K562 (cell line): ENCODE data around the gene HBEGF. TPM values are rescaled to one million over a fixed set of nuclear protein-coding genes. Genes with fewer than 3 reads are reported as not detected.

Source experiments
- CSDE1 ChIP-seq, 2 experiments: fragments of 450-650 bp; IDR thresholded peaks; 2 replicates each; pipeline ENCODE4 v1.6.1; 2016; ENCODE audit warnings: mild to moderate bottlenecking in 1 of 2
- FOXJ3 ChIP-seq: sonication (generic); formaldehyde crosslinking; IDR thresholded peaks from 2 replicates; pipeline ENCODE4 v1.4.0; 2020; ENCODE audit warnings: mild to moderate bottlenecking, missing genetic modification reagents
- HES1 ChIP-seq: fragments of 450-650 bp; IDR thresholded peaks from 2 replicates; pipeline ENCODE4 v1.6.1; 2016; ENCODE audit warnings: low read depth, mild to moderate bottlenecking, moderate library complexity
- HMBOX1 ChIP-seq: sonication (generic); IDR thresholded peaks from 2 replicates; pipeline ENCODE4 v1.6.1; 2016
- PBX2 ChIP-seq, 2 experiments: IDR thresholded peaks in 1 of 2; conservative IDR thresholded peaks in 1 of 2; 2 replicates each; pipeline ENCODE4 v1.6.1; 2016; ENCODE audit warnings: low read depth in 2 of 2, mild to moderate bottlenecking in 1 of 2, missing compliant biosample characterization in 1 of 2, missing genetic modification characterization in 1 of 2, moderate library complexity in 1 of 2
- PHF21A ChIP-seq: fragments of 450-650 bp; IDR thresholded peaks from 2 replicates; pipeline ENCODE4 v1.6.1; 2017; ENCODE audit warnings: low read depth, borderline replicate concordance
- POLR2AphosphoS5 ChIP-seq: IDR thresholded peaks from 2 replicates; pipeline ENCODE4 v1.6.1; 2011; ENCODE audit warnings: mild to moderate bottlenecking, low read depth, low read length, moderate library complexity; ENCODE audit not compliant: control insufficient read depth, insufficient read depth
- PTRF ChIP-seq: fragments of 450-650 bp; IDR thresholded peaks from 2 replicates; pipeline ENCODE4 v1.6.1; 2016; ENCODE audit warnings: mild to moderate bottlenecking, missing genetic modification characterization, missing compliant biosample characterization
- SMARCE1 ChIP-seq: fragments of 450-650 bp; IDR thresholded peaks from 2 replicates; pipeline ENCODE4 v1.7.1; 2016; ENCODE audit warnings: mild to moderate bottlenecking
- ZBTB26 ChIP-seq: fragments of 450-650 bp; formaldehyde crosslinking; IDR thresholded peaks from 2 replicates; pipeline ENCODE4 v1.4.0; 2022; ENCODE audit warnings: missing genetic modification characterization
- ZNF407 ChIP-seq: fragments of 450-650 bp; IDR thresholded peaks from 2 replicates; pipeline ENCODE4 v1.6.1; 2016; ENCODE audit warnings: low read depth
- ZNF830 ChIP-seq: fragments of 250-450 bp; sonication (Bioruptor Pico); IDR thresholded peaks from 2 replicates; pipeline ENCODE4 v1.5.0; 2021; ENCODE audit warnings: mild to moderate bottlenecking
- polyA plus RNA-seq, 8 experiments: library from polyadenylated mRNA; depleted of rRNA in 4 of 8; stranded (reverse) in 5 of 8; unstranded in 3 of 8; fragments of >200 nt; fragmentation: Nextera tagmentation in 2 of 8; fragmentation: Illumina TruSeq in 1 of 8; extraction: Ambion mirVana in 2 of 8; extraction: Trizol in 1 of 8; gene quantifications; 2 replicates each; pipeline versions ENCODE4 v1.2.1 to v1.2.3, GENCODE V29; 2011 to 2014; ENCODE audit warnings: inconsistent platforms in 1 of 8, missing spikeins in 1 of 8
- total RNA-seq, 7 experiments: library from RNA; depleted of rRNA in 6 of 7; stranded (reverse); fragments of >200 nt in 6 of 7; fragmentation: Illumina TruSeq in 2 of 7; extraction: Trizol in 2 of 7; gene quantifications; 2 replicates each; pipeline versions ENCODE4 v1.2.1 to v1.2.3, GENCODE V29; 2011 to 2021; ENCODE audit warnings: low replicate concordance in 1 of 7

Gene HBEGF
- total and polyA plus RNA-seq, 9 of the 15 experiments (the other 6 are each of a cell fraction or from before 2014, with no cell fraction given), result 0.11 to 1.1 (median 0.60) TPM

DNA sequence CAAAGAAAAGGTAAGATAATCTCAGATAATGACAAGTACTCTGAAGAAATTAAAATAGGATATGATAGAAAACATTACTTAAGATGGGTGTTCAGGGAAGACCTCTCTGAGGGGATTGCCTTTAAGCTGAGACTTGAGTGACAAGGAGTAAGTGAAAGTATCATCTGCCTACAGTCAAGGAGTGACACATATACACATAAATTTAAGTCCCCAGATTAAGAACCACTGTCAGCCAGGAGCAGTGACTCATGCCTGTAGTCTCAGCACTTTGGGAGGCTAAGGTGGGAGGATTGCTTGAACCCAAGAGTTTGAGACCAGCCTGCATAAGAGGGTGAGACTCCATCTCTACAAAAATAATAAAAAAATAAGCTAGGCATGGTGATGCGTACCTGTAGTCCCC, 35.6 kb upstream of the HBEGF start (continued):
- TF ChIP-seq HMBOX1 (no peak), ZNF407 (no peak), PBX2 (CRISPR knock-in tag; IDR thresholded peaks at IDR 0.05; ENCODE audit: low read depth) (no peak), PBX2 (tag; conservative IDR thresholded peaks at IDR 0.05; ENCODE audit: low read depth) (peak; percentile 89), ZBTB26 (CRISPR knock-in tag) (no peak), HES1 (no peak), ZNF830 (CRISPR knock-in tag) (no peak), FOXJ3 (no peak), PTRF (tag) (no peak), PHF21A (no peak), CSDE1 (IDR thresholded peaks at IDR 0.05) (no peak), SMARCE1 (no peak), POLR2AphosphoS5 (no peak)
